ENCODE results near the gene GINS2.
A peak's percentile ranks its signal among the peaks of the same experiment; 100 is the strongest.

The GINS2 gene

GRCh38 chr16:85631802-85632393 lies 56.9 kb downstream of the GINS2 start:
- peaks cover 100% of the 10 kb centered on the region for H3K79me2 ChIP-seq (ENCODE audit: insufficient read depth, low read length)
- no peaks in the 10 kb centered on the region for H3K27me3 ChIP-seq (ENCODE audit: insufficient read depth, low read length, poor library complexity, severe bottlenecking)
- H3K36me3 ChIP-seq (ENCODE audit: insufficient read depth, low read length), result peaks cover 88% of the 10 kb centered on the region; the same call in 1 of the 2 replicates
- no peak overlapping the region for H2AFZ ChIP-seq (ENCODE audit: low read length)
- no peak overlapping the region for H3K4me3 ChIP-seq (ENCODE audit: low read length, poor library complexity, severe bottlenecking)
- no peaks in the 10 kb centered on the region for H3K9me2 ChIP-seq (replicated peaks; ENCODE audit: low read depth, low read length)
- no peak overlapping the region for H3K4me2 ChIP-seq (ENCODE audit: low read depth, low read length, poor library complexity, severe bottlenecking)
- peaks cover 100% of the 10 kb centered on the region for H4K20me1 ChIP-seq (ENCODE audit: insufficient read depth, low read length, poor library complexity, severe bottlenecking)
- H3K9me3 ChIP-seq (ENCODE audit: insufficient read depth, low read depth, low read length), result peaks cover 6% of the 10 kb centered on the region; the same call in 1 of the 2 replicates
- no peaks in the 10 kb centered on the region for H3K4me1 ChIP-seq (ENCODE audit: insufficient read depth, low read length, poor library complexity, severe bottlenecking)
- H3K9ac ChIP-seq (ENCODE audit: low read depth, low read length, poor library complexity, severe bottlenecking), result no peak overlapping the region
- no peaks in the 10 kb centered on the region for H3F3A ChIP-seq (ENCODE audit: low read depth)
- TF ChIP-seq CTCF (conservative IDR thresholded peaks at IDR 0.05; ENCODE audit: low read length) (peak; percentile 39; the same call in 1 of the 2 replicates), EZH2phosphoT487 (IDR thresholded peaks at IDR 0.05; ENCODE audit: borderline replicate concordance) (no peak)

GRCh38 chr16:85631230-85631629 lies 57.5 kb downstream of the GINS2 start:
- H3K4me1 ChIP-seq (ENCODE audit: insufficient read depth, low read length, poor library complexity, severe bottlenecking), result no peaks in the 10 kb centered on the region
- H3K79me2 ChIP-seq (ENCODE audit: insufficient read depth, low read length), result peaks cover 100% of the 10 kb centered on the region

GRCh38 chr16:85629853-85630252 lies 58.9 kb downstream of the GINS2 start:
- Histone ChIP-seq H3F3A (ENCODE audit: low read depth) (no peaks in the 10 kb centered on the region), H3K4me3 (ENCODE audit: low read length, poor library complexity, severe bottlenecking) (no peak overlapping the region), H3K27me3 (ENCODE audit: insufficient read depth, low read length, poor library complexity, severe bottlenecking) (no peaks in the 10 kb centered on the region), H3K9me3 (ENCODE audit: insufficient read depth, low read depth, low read length) (peaks cover 6% of the 10 kb centered on the region; the same call in 1 of the 2 replicates), H3K9me2 (replicated peaks; ENCODE audit: low read depth, low read length) (no peaks in the 10 kb centered on the region), H3K9ac (ENCODE audit: low read depth, low read length, poor library complexity, severe bottlenecking) (no peak overlapping the region), H4K20me1 (ENCODE audit: insufficient read depth, low read length, poor library complexity, severe bottlenecking) (peaks cover 100% of the 10 kb centered on the region), H3K4me2 (ENCODE audit: low read depth, low read length, poor library complexity, severe bottlenecking) (no peak overlapping the region), H3K4me1 (ENCODE audit: insufficient read depth, low read length, poor library complexity, severe bottlenecking) (no peaks in the 10 kb centered on the region), H3K79me2 (ENCODE audit: insufficient read depth, low read length) (peaks cover 100% of the 10 kb centered on the region), H2AFZ (ENCODE audit: low read length) (no peak overlapping the region), H3K36me3 (ENCODE audit: insufficient read depth, low read length) (peaks cover 85% of the 10 kb centered on the region; the same call in 1 of the 2 replicates)
- TF ChIP-seq EZH2phosphoT487 (IDR thresholded peaks at IDR 0.05; ENCODE audit: borderline replicate concordance) (no peak), CTCF (conservative IDR thresholded peaks at IDR 0.05; ENCODE audit: low read length) (no peak)

More at GRCh38 chr16:85631230-85631629, 57.5 kb downstream of the GINS2 start:
- peaks cover 100% of the 10 kb centered on the region for H4K20me1 ChIP-seq (ENCODE audit: insufficient read depth, low read length, poor library complexity, severe bottlenecking)
- no peak for TF ChIP-seq CTCF (conservative IDR thresholded peaks at IDR 0.05; ENCODE audit: low read length)
- no peak for TF ChIP-seq EZH2phosphoT487 (IDR thresholded peaks at IDR 0.05; ENCODE audit: borderline replicate concordance)
- H3F3A ChIP-seq (ENCODE audit: low read depth), result no peaks in the 10 kb centered on the region
- peaks cover 85% of the 10 kb centered on the region; the same call in 1 of the 2 replicates for H3K36me3 ChIP-seq (ENCODE audit: insufficient read depth, low read length)
- H3K9me2 ChIP-seq (replicated peaks; ENCODE audit: low read depth, low read length), result no peaks in the 10 kb centered on the region
- H3K9ac ChIP-seq (ENCODE audit: low read depth, low read length, poor library complexity, severe bottlenecking), result no peak overlapping the region
- H3K27me3 ChIP-seq (ENCODE audit: insufficient read depth, low read length, poor library complexity, severe bottlenecking), result no peaks in the 10 kb centered on the region
- no peak overlapping the region for H3K4me3 ChIP-seq (ENCODE audit: low read length, poor library complexity, severe bottlenecking)
- H3K4me2 ChIP-seq (ENCODE audit: low read depth, low read length, poor library complexity, severe bottlenecking), result no peak overlapping the region
- peaks cover 6% of the 10 kb centered on the region; the same call in 1 of the 2 replicates for H3K9me3 ChIP-seq (ENCODE audit: insufficient read depth, low read depth, low read length)
- H2AFZ ChIP-seq (ENCODE audit: low read length), result no peak overlapping the region
